A549 (cell line): Measurements from ENCODE around the gene SLC35F3.

Source experiments
- CBX2 ChIP-seq: fragments of 200-600 bp; sonication (generic); IDR thresholded peaks from 2 replicates; pipeline ENCODE4 v1.6.1; 2016; ENCODE audit warnings: low read depth, mild to moderate bottlenecking, borderline replicate concordance
- CBX8 ChIP-seq: fragments of 200-600 bp; sonication (generic); IDR thresholded peaks from 2 replicates; pipeline ENCODE4 v1.6.1; 2016
- CHD2 ChIP-seq: fragments of 150-350 bp; IDR thresholded peaks from 2 replicates; pipeline ENCODE4 v1.6.1; 2014; ENCODE audit warnings: low read length; ENCODE audit not compliant: partially characterized antibody
- CTCF ChIP-seq: fragments of >200 bp; sonication (Bioruptor Twin); formaldehyde crosslinking; IDR thresholded peaks from 3 replicates; pipeline ENCODE4 v1.5.1; 2016
- EP300 ChIP-seq, 2 experiments: fragments of >200 bp; sonication (Bioruptor Twin); formaldehyde crosslinking; IDR thresholded peaks; 2 replicates in 1 of 2; 3 replicates in 1 of 2; pipeline ENCODE4 v1.6.1; 2016 to 2017
- ESRRA ChIP-seq: fragments of 150-350 bp; IDR thresholded peaks from 2 replicates; pipeline ENCODE4 v1.6.1; 2014; ENCODE audit warnings: mild to moderate bottlenecking, low read length, borderline replicate concordance
- GATA3 ChIP-seq: IDR thresholded peaks from 2 replicates; pipeline ENCODE4 v1.6.1; 2012; ENCODE audit warnings: borderline replicate concordance
- KDM1A ChIP-seq: fragments of 200-600 bp; sonication (generic); IDR thresholded peaks from 2 replicates; pipeline ENCODE4 v1.6.1; 2016; ENCODE audit warnings: low read depth, mild to moderate bottlenecking
- KDM5A ChIP-seq: fragments of 200-600 bp; sonication (generic); IDR thresholded peaks from 2 replicates; pipeline ENCODE4 v1.6.1; 2016; ENCODE audit warnings: antibody characterized with exemption, mild to moderate bottlenecking
- MAFK ChIP-seq: fragments of 450-650 bp; IDR thresholded peaks from 2 replicates; pipeline ENCODE4 v1.6.1; 2014; ENCODE audit not compliant: partially characterized antibody
- POLR2A ChIP-seq: IDR thresholded peaks from 2 replicates; pipeline ENCODE4 v1.6.1; 2012; ENCODE audit warnings: mild to moderate bottlenecking, low read length
- RAD21 ChIP-seq, 2 experiments: fragments of >200 bp in 1 of 2; sonication (Bioruptor Twin) in 1 of 2; formaldehyde crosslinking in 1 of 2; IDR thresholded peaks in 1 of 2; conservative IDR thresholded peaks in 1 of 2; 2 replicates in 1 of 2; 3 replicates in 1 of 2; pipeline ENCODE4 v1.6.1; 2012 to 2018; ENCODE audit warnings: inconsistent platforms in 1 of 2
- RCOR1 ChIP-seq: fragments of 150-350 bp; IDR thresholded peaks from 2 replicates; pipeline ENCODE4 v1.6.1; 2014; ENCODE audit warnings: antibody characterized with exemption, low read length, low read depth
- RNF2 ChIP-seq: fragments of 200-600 bp; sonication (generic); IDR thresholded peaks from 2 replicates; pipeline ENCODE4 v1.6.1; 2016; ENCODE audit warnings: low read depth, mild to moderate bottlenecking, antibody characterized with exemption, moderate library complexity, borderline replicate concordance

- TF ChIP-seq CBX8 (no peak), CTCF (no peak), ESRRA (no peak), GATA3 (no peak), RAD21 (conservative IDR thresholded peaks at IDR 0.05 in 1 of 2, IDR thresholded peaks at IDR 0.05 in 1 of 2) (no peak), CBX2 (no peak), RNF2 (no peak), MAFK (no peak), POLR2A (no peak), KDM1A (no peak), EP300 (IDR thresholded peaks at IDR 0.05) (no peak), RCOR1 (no peak), CHD2 (no peak), KDM5A (no peak)
Observed at GRCh38 chr1:233865216-233865615, 39.3 kb upstream of the SLC35F3 start.
